ENCODE results near the gene UBE2G2. TPM values are rescaled to one million over a fixed set of nuclear protein-coding genes. Genes with fewer than 3 reads are reported as not detected.

Gene UBE2G2
- polyA plus RNA-seq, 1 donor from 2014 or later = 127 TPM

GRCh38 chr21:44823179-44823660 lies 21.6 kb upstream of the UBE2G2 start:
- Histone ChIP-seq H3K4me2 (ENCODE audit: low read length) (no peak overlapping the region), H3K27me3 (ENCODE audit: insufficient read depth, low read depth, low read length) (no peaks in the 10 kb centered on the region), H3K36me3 (ENCODE audit: insufficient read depth, low read length) (no peaks in the 10 kb centered on the region), H3K9me3 (ENCODE audit: low read length) (peaks cover 13% of the 10 kb centered on the region), H3K79me2 (replicated peaks; ENCODE audit: insufficient read depth, low read length) (no peaks in the 10 kb centered on the region), H3K9ac (ENCODE audit: low read length) (no peak overlapping the region), H3F3A (ENCODE audit: insufficient read depth, low read length, poor library complexity, severe bottlenecking) (no peaks in the 10 kb centered on the region), H2AFZ (ENCODE audit: low read depth, low read length) (no peak overlapping the region), H3K27ac (ENCODE audit: low read length) (no peak overlapping the region), H3K9me2 (ENCODE audit: insufficient read depth, low read length) (no peaks in the 10 kb centered on the region), H4K20me1 (ENCODE audit: insufficient read depth) (no peaks in the 10 kb centered on the region), H3K4me3 (ENCODE audit: low read length) (no peak overlapping the region)
- TF ChIP-seq TAF1 (IDR thresholded peaks at IDR 0.05; ENCODE audit: low read depth) (no peak), MXI1 (conservative IDR thresholded peaks at IDR 0.05; ENCODE audit: poor library complexity, severe bottlenecking) (no peak), REST (IDR thresholded peaks at IDR 0.05; ENCODE audit: borderline replicate concordance) (no peak), POLR2AphosphoS5 (IDR thresholded peaks at IDR 0.05) (no peak)

- no peaks in the 10 kb centered on the region for H3K9me2 ChIP-seq (ENCODE audit: insufficient read depth, low read length)
- no peak overlapping the region for H2AFZ ChIP-seq (ENCODE audit: low read depth, low read length)
- H3K27ac ChIP-seq (ENCODE audit: low read length) = no peak overlapping the region
- H3K79me2 ChIP-seq (replicated peaks; ENCODE audit: insufficient read depth, low read length) = no peaks in the 10 kb centered on the region
- H3K4me3 ChIP-seq (ENCODE audit: low read length) = no peak overlapping the region
- H3K36me3 ChIP-seq (ENCODE audit: insufficient read depth, low read length) = no peaks in the 10 kb centered on the region
- H3K9me3 ChIP-seq (ENCODE audit: low read length) = peaks cover 13% of the 10 kb centered on the region
- H4K20me1 ChIP-seq (ENCODE audit: insufficient read depth) = no peaks in the 10 kb centered on the region
- no peak overlapping the region for H3K9ac ChIP-seq (ENCODE audit: low read length)
- no peak overlapping the region for H3K4me2 ChIP-seq (ENCODE audit: low read length)
- TF ChIP-seq SMC3 (conservative IDR thresholded peaks at IDR 0.05; ENCODE audit: poor library complexity) (no peak), RAD21 (conservative IDR thresholded peaks at IDR 0.05) (no peak), TAF1 (IDR thresholded peaks at IDR 0.05; ENCODE audit: low read depth) (no peak)
- H3F3A ChIP-seq (ENCODE audit: insufficient read depth, low read length, poor library complexity, severe bottlenecking) = no peaks in the 10 kb centered on the region
- H3K27me3 ChIP-seq (ENCODE audit: insufficient read depth, low read depth, low read length) = no peaks in the 10 kb centered on the region
Observed at GRCh38 chr21:44822484-44823178, 21.0 kb upstream of the UBE2G2 start.

- no peak for TF ChIP-seq RAD21 (conservative IDR thresholded peaks at IDR 0.05)
- no peak for TF ChIP-seq TAF1 (IDR thresholded peaks at IDR 0.05; ENCODE audit: low read depth)
- no peak for TF ChIP-seq REST (IDR thresholded peaks at IDR 0.05; ENCODE audit: borderline replicate concordance)
- TF ChIP-seq SMC3 (conservative IDR thresholded peaks at IDR 0.05; ENCODE audit: poor library complexity) = no peak
- TF ChIP-seq EP300 (conservative IDR thresholded peaks at IDR 0.05; ENCODE audit: poor library complexity, severe bottlenecking) = no peak
- TF ChIP-seq POLR2AphosphoS5 (IDR thresholded peaks at IDR 0.05) = no peak
- no peak for TF ChIP-seq EZH2 (IDR thresholded peaks at IDR 0.05; ENCODE audit: borderline replicate concordance, insufficient read depth, low read length, poor library complexity, severe bottlenecking)
- TF ChIP-seq CTCF (IDR thresholded peaks at IDR 0.05; ENCODE audit: poor library complexity, severe bottlenecking) = no peak
- no peak for TF ChIP-seq MXI1 (conservative IDR thresholded peaks at IDR 0.05; ENCODE audit: poor library complexity, severe bottlenecking)
- Histone ChIP-seq H3K36me3 (ENCODE audit: insufficient read depth, low read length) (no peaks in the 10 kb centered on the region), H4K20me1 (ENCODE audit: insufficient read depth) (no peaks in the 10 kb centered on the region), H2AFZ (ENCODE audit: low read depth, low read length) (no peak overlapping the region), H3K9me2 (ENCODE audit: insufficient read depth, low read length) (no peaks in the 10 kb centered on the region), H3K79me2 (replicated peaks; ENCODE audit: insufficient read depth, low read length) (no peaks in the 10 kb centered on the region), H3K27me3 (ENCODE audit: insufficient read depth, low read depth, low read length) (no peaks in the 10 kb centered on the region), H3K9ac (ENCODE audit: low read length) (no peak overlapping the region), H3K27ac (ENCODE audit: low read length) (no peak overlapping the region), H3K9me3 (ENCODE audit: low read length) (peaks cover 13% of the 10 kb centered on the region), H3K4me3 (ENCODE audit: low read length) (no peak overlapping the region), H3F3A (ENCODE audit: insufficient read depth, low read length, poor library complexity, severe bottlenecking) (no peaks in the 10 kb centered on the region), H3K4me2 (ENCODE audit: low read length) (no peak overlapping the region)
Observed at GRCh38 chr21:44820851-44821250, 19.2 kb upstream of the UBE2G2 start.

All from neural cell (in vitro differentiated cells).